ENCODE measurements around the gene TRAK2.

DNA sequence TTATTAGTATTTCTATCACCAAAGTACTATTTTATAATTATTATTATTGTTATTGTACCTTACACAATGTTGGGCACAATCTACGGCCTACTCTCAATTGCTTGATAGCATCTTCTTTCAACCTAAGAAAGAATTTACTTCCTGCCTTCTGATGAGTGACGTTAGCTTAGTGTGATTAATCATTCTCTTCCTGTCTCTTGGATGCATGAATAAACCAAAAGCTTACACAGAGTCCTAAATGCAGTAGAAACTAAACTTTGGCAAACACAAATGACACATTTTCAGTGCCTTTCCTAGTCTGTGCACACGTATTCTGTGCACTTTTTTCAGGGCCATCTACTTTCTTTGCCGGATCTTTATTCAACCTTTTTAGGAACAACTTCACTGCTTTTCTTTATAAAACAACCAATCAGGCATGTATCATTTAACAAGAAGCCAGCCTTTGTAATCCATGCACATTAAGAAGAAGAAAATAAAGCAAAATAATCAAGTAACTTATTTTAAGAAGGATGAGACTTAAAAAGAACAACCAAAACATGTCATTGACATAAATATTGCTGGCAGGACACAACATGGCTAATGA lies 19.1 kb downstream of the TRAK2 start:
- TF ChIP-seq CTCF (IDR thresholded peaks at IDR 0.05) (no peak), POLR2AphosphoS5 (IDR thresholded peaks at IDR 0.05) (no peak)

All from stomach (tissue), 4 donors.